ENCODE data around the gene SLC6A17.
A peak's percentile ranks its signal among the peaks of the same experiment; 100 is the strongest.

Gene SLC6A17

GRCh38 chr1:110135666-110136065 lies 14.6 kb upstream of the SLC6A17 start:
- DNase-seq (ENCODE audit: low spot score): no peak

- DNase-seq (ENCODE audit: low spot score): no peak
Measured at GRCh38 chr1:110136911-110137310, 13.4 kb upstream of the SLC6A17 start.

- no peak for DNase-seq (ENCODE audit: low spot score)
Measured at GRCh38 chr1:110138956-110139355, 11.3 kb upstream of the SLC6A17 start.

GRCh38 chr1:110144366-110144765 lies 5.9 kb upstream of the SLC6A17 start:
- no peak for DNase-seq (ENCODE audit: low spot score)

GRCh38 chr1:110148961-110149360 lies 1.3 kb upstream of the SLC6A17 start:
- no peak for DNase-seq (ENCODE audit: low spot score)

GRCh38 chr1:110151175-110151669 lies 928 bp downstream of the SLC6A17 start:
- no peak for DNase-seq (ENCODE audit: low spot score)

- no peak for DNase-seq (ENCODE audit: low spot score)
Measured at GRCh38 chr1:110152133-110152785, 2.0 kb downstream of the SLC6A17 start.

GRCh38 chr1:110153407-110153950 lies 3.2 kb downstream of the SLC6A17 start:
- no peak for DNase-seq (ENCODE audit: low spot score)

GRCh38 chr1:110155878-110156522 lies 5.7 kb downstream of the SLC6A17 start:
- peak; percentile 11 for DNase-seq (ENCODE audit: low spot score)

GRCh38 chr1:110158261-110158660 lies 8.0 kb downstream of the SLC6A17 start:
- DNase-seq (ENCODE audit: low spot score): no peak

GRCh38 chr1:110159168-110159567 lies 8.9 kb downstream of the SLC6A17 start:
- no peak for DNase-seq (ENCODE audit: low spot score)

GRCh38 chr1:110160538-110161100 lies 10.3 kb downstream of the SLC6A17 start:
- DNase-seq (ENCODE audit: low spot score): no peak

- no peak for DNase-seq (ENCODE audit: low spot score)
Measured at GRCh38 chr1:110161165-110161564, 10.9 kb downstream of the SLC6A17 start.

GRCh38 chr1:110161849-110162248 lies 11.6 kb downstream of the SLC6A17 start:
- DNase-seq (ENCODE audit: low spot score): no peak

- no peak for DNase-seq (ENCODE audit: low spot score)
Measured at GRCh38 chr1:110163591-110163990, 13.3 kb downstream of the SLC6A17 start.

- DNase-seq (ENCODE audit: low spot score): no peak
Measured at GRCh38 chr1:110164725-110165350, 14.5 kb downstream of the SLC6A17 start.

GRCh38 chr1:110165761-110166231 lies 15.5 kb downstream of the SLC6A17 start:
- no peak for DNase-seq (ENCODE audit: low spot score)

GRCh38 chr1:110166861-110167260 lies 16.6 kb downstream of the SLC6A17 start:
- no peak for DNase-seq (ENCODE audit: low spot score)

GRCh38 chr1:110170766-110171733 lies 20.8 kb downstream of the SLC6A17 start:
- DNase-seq (ENCODE audit: low spot score): no peak

- no peak for DNase-seq (ENCODE audit: low spot score)
Measured at GRCh38 chr1:110172001-110172400, 21.7 kb downstream of the SLC6A17 start.

- DNase-seq (ENCODE audit: low spot score): no peak
Measured at GRCh38 chr1:110173466-110174105, 23.3 kb downstream of the SLC6A17 start.

Data from CD4-positive, alpha-beta T cell treated with Interleukin-2 at 100 ng/mL for 4 hours (primary cell).